Spleen (tissue), 11 donors: ENCODE results near the gene SH3GLB1. TPM values are rescaled to one million over a fixed set of nuclear protein-coding genes. Genes with fewer than 3 reads are reported as not detected.

ENCODE experiments used
- DNase-seq: peaks from one replicate; pipeline ENCODE4 v3.0.0-alpha.2; 2020
- H3K27ac ChIP-seq, 8 donors: fragments of 200-600 bp; sonication (generic) in 7 of 8; 1 replicate in 4 of 8; 2 replicates in 4 of 8; pipeline versions ENCODE4 v1.5.0 to v1.8.0; 2016 to 2021; ENCODE audit warnings: inconsistent platforms in 4 of 8, mild to moderate bottlenecking in 4 of 8, moderate library complexity in 1 of 8
- H3K27me3 ChIP-seq, 7 donors: fragments of 200-600 bp; sonication (generic) in 6 of 7; replicated peaks in 1 of 7; 1 replicate in 4 of 7; 2 replicates in 3 of 7; pipeline versions ENCODE4 v1.5.0 to v1.8.0; 2016 to 2021; ENCODE audit warnings: inconsistent platforms in 3 of 7, mild to moderate bottlenecking in 1 of 7
- H3K36me3 ChIP-seq, 6 donors: fragments of 200-600 bp; sonication (generic) in 5 of 6; 1 replicate in 4 of 6; 2 replicates in 2 of 6; pipeline versions ENCODE4 v1.5.0 to v1.8.0; 2016 to 2021; ENCODE audit warnings: inconsistent platforms in 2 of 6
- H3K4me1 ChIP-seq, 6 donors: fragments of 200-600 bp; sonication (generic) in 5 of 6; 1 replicate in 3 of 6; 2 replicates in 3 of 6; pipeline versions ENCODE4 v1.5.0 to v1.8.0; 2016 to 2021; ENCODE audit warnings: inconsistent platforms in 3 of 6
- H3K4me3 ChIP-seq, 8 donors: fragments of 200-600 bp; sonication (generic) in 7 of 8; 1 replicate in 4 of 8; 2 replicates in 4 of 8; pipeline versions ENCODE4 v1.5.0 to v1.8.0; 2016 to 2021; ENCODE audit warnings: inconsistent platforms in 4 of 8, mild to moderate bottlenecking in 4 of 8, moderate library complexity in 2 of 8
- H3K9me3 ChIP-seq, 8 donors: fragments of 200-600 bp; sonication (generic) in 7 of 8; 1 replicate in 4 of 8; 2 replicates in 4 of 8; pipeline versions ENCODE4 v1.5.0 to v1.8.0; 2016 to 2021; ENCODE audit warnings: inconsistent platforms in 4 of 8
- CTCF ChIP-seq, 11 experiments: fragments of 200-600 bp in 7 of 11; fragments of 450-650 bp in 4 of 11; sonication (generic) in 4 of 11; IDR thresholded peaks in 8 of 11; conservative IDR thresholded peaks in 3 of 11; 1 replicate in 7 of 11; 2 replicates in 4 of 11; pipeline versions ENCODE4 v1.4.0 to v1.8.0; 2016 to 2021; ENCODE audit warnings: antibody characterized with exemption in 11 of 11, inconsistent platforms in 4 of 11, mild to moderate bottlenecking in 1 of 11
- POLR2A ChIP-seq, 3 donors: fragments of 450-650 bp; IDR thresholded peaks; one replicate each; pipeline ENCODE4 v1.5.1; 2017; ENCODE audit warnings: antibody characterized with exemption in 3 of 3, mild to moderate bottlenecking in 1 of 3
- POLR2AphosphoS5 ChIP-seq, 3 donors: sonication (generic); formaldehyde crosslinking; IDR thresholded peaks; one replicate each; pipeline ENCODE4 v1.5.1; 2017; ENCODE audit warnings: antibody characterized with exemption in 3 of 3
- WGBS, 5 donors: extraction: QIAGEN DNeasy Blood & Tissue Kit in 3 of 5; methylation state at CpG; one replicate each; pipeline versions ENCODE4 v1.1.5 to v1.1.7; 2013 to 2018; 5-methylcytosine and 5-hydroxymethylcytosine counted together
- intact Hi-C: fragments of 100-400 bp; cut with DNase I; formaldehyde crosslinking; loops from one replicate; pipeline ENCODE4 v1.15.0; 2023; ENCODE audit warnings: low total_unique reads
- polyA plus RNA-seq, 3 donors: library from polyadenylated mRNA; stranded (reverse); fragments of 200-250 nt; gene quantifications; one replicate each; pipeline ENCODE4 v1.2.1, GENCODE V29; 2013
- total RNA-seq, 7 donors: library from RNA; depleted of rRNA in 3 of 7; stranded (reverse); fragments of >200 nt in 3 of 7; fragmentation: NEBNext Ultra II Directional in 4 of 7; extraction: Animal tissue kit (Norgen Biotek cat#: 25700) in 4 of 7; gene quantifications; one replicate each; pipeline versions ENCODE4 v1.1.0 to v1.2.1, GENCODE V29; 2016 to 2021
- donor health status: healthy with polysubstance abuse.
- donor health status: DM: no; HTN: no; CAD: no; lungs with moderate emphysema.
- donor health status: DM: no; HTN: no; CAD: no.
- donor health status: Bipolar disorder and iron deficiency.
- donor health status: healthy.
- donor health status: DM: no; HTN: no; CAD: no.
- donor health status: DM: yes; HTN: yes; CAD: no.

The SH3GLB1 gene
- total and polyA plus RNA-seq, 10 donors, result 20.2 to 122 (median 86.2) TPM

GRCh38 chr1:86751923-86752322, 47.5 kb downstream of the SH3GLB1 start:
- Histone ChIP-seq H3K4me1 (peaks cover 0 to 4% (median 0%) of the 10 kb centered on the region in 6 donors), H3K27me3 (no peaks in the 10 kb centered on the region), H3K36me3 (peaks cover 0 to 8% (median 0%) of the 10 kb centered on the region in 6 donors), H3K27ac (no peak overlapping the region), H3K4me3 (no peak overlapping the region), H3K9me3 (no peaks in the 10 kb centered on the region)
- 85 to 95% (median 89%) methylated on average over 6 of the region's 6 CpGs for WGBS, 5 donors
- intact Hi-C loops, result no loop called here
- DNase-seq, result no peak
- TF ChIP-seq CTCF (IDR thresholded peaks at IDR 0.05 in 8 of 11, conservative IDR thresholded peaks at IDR 0.05 in 3 of 11) (no peak), POLR2A (IDR thresholded peaks at IDR 0.05) (no peak), POLR2AphosphoS5 (IDR thresholded peaks at IDR 0.05) (no peak)

- Histone ChIP-seq H3K36me3 (no peaks in the 10 kb centered on the region), H3K9me3 (no peaks in the 10 kb centered on the region), H3K4me1 (peaks cover 0 to 4% (median 0%) of the 10 kb centered on the region in 6 donors), H3K27ac (no peak overlapping the region), H3K27me3 (no peaks in the 10 kb centered on the region), H3K4me3 (no peak overlapping the region)
- intact Hi-C loops, result no loop called here
- TF ChIP-seq POLR2AphosphoS5 (IDR thresholded peaks at IDR 0.05) (no peak), POLR2A (IDR thresholded peaks at IDR 0.05) (no peak), CTCF (IDR thresholded peaks at IDR 0.05 in 8 of 11, conservative IDR thresholded peaks at IDR 0.05 in 3 of 11) (no peak)
- no peak for DNase-seq
These were observed 49.3 kb downstream of the SH3GLB1 start for GRCh38 chr1:86753700-86754099.

- Histone ChIP-seq H3K27me3 (no peaks in the 10 kb centered on the region), H3K9me3 (peaks cover 0 to 3% (median 0%) of the 10 kb centered on the region in 8 donors), H3K4me3 (no peak overlapping the region), H3K27ac (no peak overlapping the region), H3K4me1 (peaks cover 0 to 4% (median 0%) of the 10 kb centered on the region in 6 donors), H3K36me3 (no peaks in the 10 kb centered on the region)
- no peak for DNase-seq
- TF ChIP-seq POLR2A (IDR thresholded peaks at IDR 0.05) (no peak), POLR2AphosphoS5 (IDR thresholded peaks at IDR 0.05) (no peak), CTCF (IDR thresholded peaks at IDR 0.05 in 8 of 11, conservative IDR thresholded peaks at IDR 0.05 in 3 of 11) (no peak)
- WGBS, 5 donors, result 66 to 84% (median 76%) methylated on average over 4 of the region's 4 CpGs
- intact Hi-C loops, result no loop called here
These were observed 50.0 kb downstream of the SH3GLB1 start for GRCh38 chr1:86754265-86754974.

GRCh38 chr1:86756062-86756406, 51.7 kb downstream of the SH3GLB1 start:
- H3K27me3 ChIP-seq, result no peaks in the 10 kb centered on the region
- TF ChIP-seq CTCF (IDR thresholded peaks at IDR 0.05 in 8 of 11, conservative IDR thresholded peaks at IDR 0.05 in 3 of 11) (no peak), POLR2AphosphoS5 (IDR thresholded peaks at IDR 0.05) (no peak), POLR2A (IDR thresholded peaks at IDR 0.05) (no peak)
- H3K4me1 ChIP-seq, result peaks cover 0 to 4% (median 0%) of the 10 kb centered on the region in 6 donors
- no peak for DNase-seq
- H3K9me3 ChIP-seq, result peaks cover 0 to 11% (median 0%) of the 10 kb centered on the region in 8 donors
- no peak overlapping the region for H3K27ac ChIP-seq
- no peaks in the 10 kb centered on the region for H3K36me3 ChIP-seq
- H3K4me3 ChIP-seq, result no peak overlapping the region
- intact Hi-C loops, result no loop called here
